ENCODE results near the gene PLVAP. TPM values are rescaled to one million over a fixed set of nuclear protein-coding genes. Genes with fewer than 3 reads are reported as not detected.

PLVAP gene
- total and polyA plus RNA-seq, 9 of the 15 experiments (the other 6 are each of a cell fraction or from before 2014, with no cell fraction given), result 0.09 to 0.84 (median 0.51) TPM; not detected in 4

DNA sequence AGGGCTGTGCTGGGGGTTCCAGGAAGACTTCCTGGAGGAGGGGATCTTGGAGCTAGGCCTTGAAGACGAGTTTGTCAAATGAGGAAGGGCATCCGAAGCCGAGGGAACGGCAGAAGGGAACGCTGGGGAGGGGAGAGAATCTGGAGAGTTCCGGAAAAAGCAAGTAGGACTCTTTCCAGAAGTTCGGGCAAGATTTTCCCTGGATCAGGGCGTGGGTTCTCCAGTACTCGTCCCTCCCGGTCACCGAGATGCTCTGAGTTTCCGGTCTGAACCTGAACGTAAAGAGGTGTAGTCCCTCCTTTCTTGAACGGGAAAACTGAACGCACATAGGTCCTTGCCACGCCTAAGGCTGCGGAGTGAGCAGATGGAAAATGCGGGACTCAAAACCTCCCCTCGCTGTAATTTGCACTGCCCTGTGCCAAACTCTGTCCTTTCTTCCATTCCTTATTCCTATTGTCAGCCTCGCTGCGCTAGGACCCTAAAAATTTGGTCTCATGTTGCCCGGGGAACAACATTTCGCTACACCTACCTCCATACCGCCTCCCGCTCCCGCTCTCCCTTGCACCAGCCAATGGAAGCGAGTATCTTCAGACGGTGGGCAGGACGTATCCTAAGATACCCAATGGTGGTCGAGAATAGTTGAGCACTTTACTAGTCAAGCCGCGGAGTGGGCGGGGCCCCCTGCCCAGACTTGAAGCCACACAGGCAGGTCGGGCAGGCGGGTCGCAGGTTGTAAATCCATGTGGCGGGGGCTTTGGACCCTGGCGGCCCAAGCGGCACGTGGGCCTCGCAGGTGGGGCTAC is 40.1 kb downstream of the PLVAP start, which contains the start of gene GTPBP3 (continued):
- TF ChIP-seq KDM4B (IDR thresholded peaks at IDR 0.05; ENCODE audit: borderline replicate concordance in 2 of 2, low read depth in 1 of 2) (no peak), ZNF695 (CRISPR knock-in tag; IDR thresholded peaks at IDR 0.05) (no peak), FOXJ2 (tag; IDR thresholded peaks at IDR 0.05) (peak; percentile 82; the same call in 1 of the 2 replicates), STAT5A (IDR thresholded peaks at IDR 0.05; ENCODE audit: borderline replicate concordance, low read length) (peak; percentile 33; the same call in 1 of the 2 replicates), POLR2AphosphoS5 (IDR thresholded peaks at IDR 0.05; ENCODE audit: control insufficient read depth, insufficient read depth, low read depth, low read length) (peak; percentile 72), CC2D1A (IDR thresholded peaks at IDR 0.05) (peak; percentile 89), POLR2A (conservative IDR thresholded peaks at IDR 0.05) (peak; percentile 92), ZNF444 (CRISPR knock-in tag; IDR thresholded peaks at IDR 0.05) (no peak), HES1 (IDR thresholded peaks at IDR 0.05; ENCODE audit: low read depth) (peak; percentile 63; the same call in 1 of the 2 replicates), ZKSCAN1 (IDR thresholded peaks at IDR 0.05; ENCODE audit: low read depth, low read length) (no peak; the same call in 1 of the 2 replicates), MEIS2 (IDR thresholded peaks at IDR 0.05; ENCODE audit: partially characterized antibody) (peak; percentile 77), GATAD2B (IDR thresholded peaks at IDR 0.05; ENCODE audit: borderline replicate concordance) (no peak), BHLHE40 (IDR thresholded peaks at IDR 0.05; ENCODE audit: low read length) (no peak), CTCF (IDR thresholded peaks at IDR 0.05 in 2 of 3, conservative IDR thresholded peaks at IDR 0.05 in 1 of 3; ENCODE audit: insufficient read depth in 2 of 3, low read depth in 1 of 3, low read length in 3 of 3) (peak in 1 of 3 experiments; percentile 9; a peak in 1 of 6 replicates), GABPB2 (CRISPR knock-in tag; conservative IDR thresholded peaks at IDR 0.05) (no peak), ZNF41 (CRISPR knock-in tag; conservative IDR thresholded peaks at IDR 0.05) (no peak), TFAM (CRISPR knock-in tag; conservative IDR thresholded peaks at IDR 0.05) (no peak)
- TF ChIP-seq, protein P1, sequence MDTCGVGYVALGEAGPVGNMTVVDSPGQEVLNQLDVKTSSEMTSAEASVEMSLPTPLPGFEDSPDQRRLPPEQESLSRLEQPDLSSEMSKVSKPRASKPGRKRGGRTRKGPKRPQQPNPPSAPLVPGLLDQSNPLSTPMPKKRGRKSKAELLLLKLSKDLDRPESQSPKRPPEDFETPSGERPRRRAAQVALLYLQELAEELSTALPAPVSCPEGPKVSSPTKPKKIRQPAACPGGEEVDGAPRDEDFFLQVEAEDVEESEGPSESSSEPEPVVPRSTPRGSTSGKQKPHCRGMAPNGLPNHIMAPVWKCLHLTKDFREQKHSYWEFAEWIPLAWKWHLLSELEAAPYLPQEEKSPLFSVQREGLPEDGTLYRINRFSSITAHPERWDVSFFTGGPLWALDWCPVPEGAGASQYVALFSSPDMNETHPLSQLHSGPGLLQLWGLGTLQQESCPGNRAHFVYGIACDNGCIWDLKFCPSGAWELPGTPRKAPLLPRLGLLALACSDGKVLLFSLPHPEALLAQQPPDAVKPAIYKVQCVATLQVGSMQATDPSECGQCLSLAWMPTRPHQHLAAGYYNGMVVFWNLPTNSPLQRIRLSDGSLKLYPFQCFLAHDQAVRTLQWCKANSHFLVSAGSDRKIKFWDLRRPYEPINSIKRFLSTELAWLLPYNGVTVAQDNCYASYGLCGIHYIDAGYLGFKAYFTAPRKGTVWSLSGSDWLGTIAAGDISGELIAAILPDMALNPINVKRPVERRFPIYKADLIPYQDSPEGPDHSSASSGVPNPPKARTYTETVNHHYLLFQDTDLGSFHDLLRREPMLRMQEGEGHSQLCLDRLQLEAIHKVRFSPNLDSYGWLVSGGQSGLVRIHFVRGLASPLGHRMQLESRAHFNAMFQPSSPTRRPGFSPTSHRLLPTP (IDR thresholded peaks at IDR 0.05; ENCODE audit: borderline replicate concordance, extremely low read depth, insufficient read length), result peak; percentile 71
- TF ChIP-seq, protein P2, sequence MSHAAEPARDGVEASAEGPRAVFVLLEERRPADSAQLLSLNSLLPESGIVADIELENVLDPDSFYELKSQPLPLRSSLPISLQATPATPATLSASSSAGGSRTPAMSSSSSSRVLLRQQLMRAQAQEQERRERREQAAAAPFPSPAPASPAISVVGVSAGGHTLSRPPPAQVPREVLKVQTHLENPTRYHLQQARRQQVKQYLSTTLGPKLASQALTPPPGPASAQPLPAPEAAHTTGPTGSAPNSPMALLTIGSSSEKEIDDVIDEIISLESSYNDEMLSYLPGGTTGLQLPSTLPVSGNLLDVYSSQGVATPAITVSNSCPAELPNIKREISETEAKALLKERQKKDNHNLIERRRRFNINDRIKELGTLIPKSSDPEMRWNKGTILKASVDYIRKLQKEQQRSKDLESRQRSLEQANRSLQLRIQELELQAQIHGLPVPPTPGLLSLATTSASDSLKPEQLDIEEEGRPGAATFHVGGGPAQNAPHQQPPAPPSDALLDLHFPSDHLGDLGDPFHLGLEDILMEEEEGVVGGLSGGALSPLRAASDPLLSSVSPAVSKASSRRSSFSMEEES (CRISPR knock-in tag; IDR thresholded peaks at IDR 0.05), result no peak

Measured in K562 (cell line).